ENCODE results near the gene KIAA0319L.
A peak's percentile ranks its signal among the peaks of the same experiment; 100 is the strongest.

KIAA0319L gene

GRCh38 chr1:35599411-35599810, 42.2 kb upstream of the KIAA0319L start:
- Mint-ChIP-seq H3K36me3 (ENCODE audit: low read depth) (peaks cover 34% of the 10 kb centered on the region), H3K27ac (peak overlapping the region; percentile 27), H3K4me3 (no peak overlapping the region), H3K4me1 (no peaks in the 10 kb centered on the region), H3K9me3 (no peaks in the 10 kb centered on the region), H3K27me3 (ENCODE audit: low read depth, poor library complexity) (no peaks in the 10 kb centered on the region)
- no peak for DNase-seq
- TF ChIP-seq CTCF (IDR thresholded peaks at IDR 0.05): no peak

- no peak for TF ChIP-seq CTCF (IDR thresholded peaks at IDR 0.05)
Measured at GRCh38 chr1:35598895-35599294, 41.7 kb upstream of the KIAA0319L start.

GRCh38 chr1:35597870-35598269, 40.7 kb upstream of the KIAA0319L start:
- Mint-ChIP-seq H3K4me3 (no peak overlapping the region), H3K27ac (no peak overlapping the region), H3K36me3 (ENCODE audit: low read depth) (peaks cover 19% of the 10 kb centered on the region), H3K4me1 (peaks cover 8% of the 10 kb centered on the region), H3K27me3 (ENCODE audit: low read depth, poor library complexity) (no peaks in the 10 kb centered on the region), H3K9me3 (no peaks in the 10 kb centered on the region)
- no peak for TF ChIP-seq CTCF (IDR thresholded peaks at IDR 0.05)
- no peak for DNase-seq

More at GRCh38 chr1:35598895-35599294, 41.7 kb upstream of the KIAA0319L start:
- H3K36me3 Mint-ChIP-seq (ENCODE audit: low read depth): peaks cover 29% of the 10 kb centered on the region
- H3K9me3 Mint-ChIP-seq: no peaks in the 10 kb centered on the region
- H3K27me3 Mint-ChIP-seq (ENCODE audit: low read depth, poor library complexity): no peaks in the 10 kb centered on the region
- no peak for DNase-seq
- H3K4me1 Mint-ChIP-seq: no peaks in the 10 kb centered on the region
- no peak overlapping the region for H3K27ac Mint-ChIP-seq
- no peak overlapping the region for H3K4me3 Mint-ChIP-seq

- peaks cover 10% of the 10 kb centered on the region for H3K36me3 Mint-ChIP-seq (ENCODE audit: low read depth)
- TF ChIP-seq CTCF (IDR thresholded peaks at IDR 0.05): no peak
- H3K27ac Mint-ChIP-seq: no peak overlapping the region
- peaks cover 4% of the 10 kb centered on the region for H3K27me3 Mint-ChIP-seq (ENCODE audit: low read depth, poor library complexity)
- H3K9me3 Mint-ChIP-seq: no peaks in the 10 kb centered on the region
- no peak for DNase-seq
- H3K4me1 Mint-ChIP-seq: peaks cover 12% of the 10 kb centered on the region
- no peak overlapping the region for H3K4me3 Mint-ChIP-seq
Measured at GRCh38 chr1:35595684-35596083, 38.5 kb upstream of the KIAA0319L start.

GRCh38 chr1:35594005-35594760, 37.0 kb upstream of the KIAA0319L start:
- H3K9me3 Mint-ChIP-seq: no peaks in the 10 kb centered on the region
- H3K4me1 Mint-ChIP-seq: peaks cover 12% of the 10 kb centered on the region
- no peak for TF ChIP-seq CTCF (IDR thresholded peaks at IDR 0.05)
- DNase-seq: no peak
- H3K4me3 Mint-ChIP-seq: no peak overlapping the region
- peaks cover under 1% of the 10 kb centered on the region for H3K36me3 Mint-ChIP-seq (ENCODE audit: low read depth)
- H3K27me3 Mint-ChIP-seq (ENCODE audit: low read depth, poor library complexity): peaks cover 4% of the 10 kb centered on the region
- no peak overlapping the region for H3K27ac Mint-ChIP-seq

All from nephron progenitor cell (in vitro differentiated cells).